HCT116 (cell line): Measurements from ENCODE around the gene RAB30. TPM values are rescaled to one million over a fixed set of nuclear protein-coding genes. Genes with fewer than 3 reads are reported as not detected.
"Not testable (repeated sequence)": the region's sequence is repeated elsewhere in the genome, so short reads cannot be mapped to it uniquely, and the experiment has no call there.

Experiments
- ATAC-seq: fragments of 200-7000 bp; cut with Tn5 transposase; 2 replicates; pipeline ENCODE4 v1.9.1; 2020; ENCODE audit warnings: mild to moderate bottlenecking, moderate library complexity
- BruUV-seq: library from RNA; stranded (reverse); fragments of 400-500 nt; replicated peaks from 2 replicates; lab custom pipeline; 2021; lab: Mats Ljungman, UMichigan
- CTCF ChIA-PET: fragments of 300-600 bp; sonication (Branson Sonifier 250); formaldehyde crosslinking; loops from one replicate; lab custom pipeline; 2021; ENCODE audit warnings: antibody characterized with exemption; lab: Charles Lee
- POLR2A ChIA-PET: fragments of 300-600, 350-600 bp; sonication (Branson Sonifier 250); formaldehyde crosslinking; loops from one replicate; lab custom pipeline; 2021; ENCODE audit warnings: antibody characterized with exemption; lab: Charles Lee
- RAD21 ChIA-PET, 2 experiments: fragments of 300-600 bp; sonication (Branson Sonifier 250); formaldehyde crosslinking; loops; one replicate each; lab custom pipeline; 2023; ENCODE audit warnings: low total read pairs in 2 of 2; ENCODE audit not compliant: uncharacterized antibody in 2 of 2, unreplicated experiment in 2 of 2, low non-redundant PET in 1 of 2; lab: Charles Lee
- DNase-seq: peaks from one replicate; pipeline ENCODE4 v3.0.0-alpha.2; 2010; ENCODE audit warnings: low read depth, low spot score
- H2AFZ ChIP-seq: fragments of 200-600 bp; shearing (Covaris generic), sonication (generic); 2 replicates; pipeline ENCODE4 v1.6.1; 2017; ENCODE audit warnings: low read depth, mixed run types, mixed read lengths, antibody characterized with exemption, low read length; ENCODE audit not compliant: poor library complexity, severe bottlenecking
- H3K27ac ChIP-seq: 2 replicates; pipeline ENCODE4 v1.5.1; 2012; ENCODE audit warnings: low read depth, low read length
- H3K27me3 ChIP-seq: fragments of 200-600 bp; sonication (generic); 2 replicates; pipeline ENCODE4 v1.6.1; 2016; ENCODE audit warnings: mixed run types, low read length, mixed read lengths; ENCODE audit not compliant: insufficient read depth
- H3K36me3 ChIP-seq, 2 experiments: fragments of 200-500 bp in 1 of 2; fragments of 200-600 bp in 1 of 2; sonication (Bioruptor generic) in 1 of 2; sonication (generic) in 1 of 2; 2 replicates each; pipeline versions ENCODE4 v1.5.1 to v1.6.1; 2014 to 2016; ENCODE audit warnings: low read length in 2 of 2, inconsistent platforms in 1 of 2, mixed read lengths in 1 of 2, mixed run types in 1 of 2; ENCODE audit not compliant: insufficient read depth in 2 of 2, control insufficient read depth in 1 of 2
- H3K4me1 ChIP-seq, 2 experiments: fragments of 200-600 bp in 1 of 2; sonication (generic) in 1 of 2; 2 replicates each; pipeline versions ENCODE4 v1.5.1 to v1.6.1; 2012 to 2017; ENCODE audit warnings: low read length in 2 of 2, inconsistent platforms in 1 of 2, mild to moderate bottlenecking in 1 of 2, mixed read lengths in 1 of 2, mixed run types in 1 of 2, moderate library complexity in 1 of 2; ENCODE audit not compliant: insufficient read depth in 2 of 2, control insufficient read depth in 1 of 2
- H3K4me2 ChIP-seq: fragments of 200-600 bp; sonication (generic); 2 replicates; pipeline ENCODE4 v1.6.1; 2017; ENCODE audit warnings: mixed run types, low read length, mixed read lengths
- H3K4me3 ChIP-seq, 2 experiments: fragments of 200-600 bp in 1 of 2; sonication (generic) in 1 of 2; replicated peaks in 1 of 2; 2 replicates each; pipeline ENCODE4 v1.5.1; 2011 to 2016; ENCODE audit warnings: low read length in 2 of 2, control low read depth in 1 of 2, low read depth in 1 of 2, mild to moderate bottlenecking in 1 of 2, mixed read lengths in 1 of 2, mixed run types in 1 of 2
- H3K79me2 ChIP-seq: fragments of 200-600 bp; sonication (generic); 2 replicates; pipeline ENCODE4 v1.6.1; 2017; ENCODE audit warnings: mild to moderate bottlenecking, mixed run types, low read length, moderate library complexity, mixed read lengths; ENCODE audit not compliant: insufficient read depth
- H3K9ac ChIP-seq: fragments of 200-600 bp; sonication (generic); 2 replicates; pipeline ENCODE4 v1.6.1; 2016; ENCODE audit warnings: low read length, mixed read lengths
- H3K9me2 ChIP-seq: fragments of 200-600 bp; sonication (generic), shearing (Covaris generic); 2 replicates; pipeline ENCODE4 v1.6.1; 2017; ENCODE audit warnings: mixed run types, mild to moderate bottlenecking, moderate library complexity; ENCODE audit not compliant: insufficient read depth
- H3K9me3 ChIP-seq, 2 experiments: fragments of 200-500 bp in 1 of 2; fragments of 200-600 bp in 1 of 2; sonication (Bioruptor generic) in 1 of 2; sonication (generic) in 1 of 2; 2 replicates each; pipeline ENCODE4 v1.6.1; 2014 to 2017; ENCODE audit warnings: low read length in 2 of 2, mixed read lengths in 2 of 2, inconsistent platforms in 1 of 2, low read depth in 1 of 2, mild to moderate bottlenecking in 1 of 2, mixed run types in 1 of 2, moderate library complexity in 1 of 2; ENCODE audit not compliant: control insufficient read depth in 1 of 2, insufficient read depth in 1 of 2
- H4K20me1 ChIP-seq: fragments of 200-600 bp; sonication (generic), shearing (Covaris generic); 2 replicates; pipeline ENCODE4 v1.6.1; 2017; ENCODE audit warnings: mixed run types, mild to moderate bottlenecking, moderate library complexity; ENCODE audit not compliant: insufficient read depth
- CTCF ChIP-seq, 3 experiments: fragments of 200-600 bp in 1 of 3; sonication (generic) in 1 of 3; IDR thresholded peaks in 2 of 3; conservative IDR thresholded peaks in 1 of 3; 2 replicates each; pipeline ENCODE4 v1.5.1; 2012 to 2017; ENCODE audit warnings: low read depth in 2 of 3, low read length in 2 of 3, antibody characterized with exemption in 1 of 3, borderline replicate concordance in 1 of 3, control low read depth in 1 of 3, mild to moderate bottlenecking in 1 of 3, mixed read lengths in 1 of 3, mixed run types in 1 of 3, moderate library complexity in 1 of 3; ENCODE audit not compliant: insufficient read depth in 1 of 3
- EGR1 ChIP-seq: IDR thresholded peaks from 2 replicates; pipeline ENCODE4 v1.6.1; 2012; ENCODE audit warnings: low read depth
- ELF1 ChIP-seq: IDR thresholded peaks from 2 replicates; pipeline ENCODE4 v1.6.1; 2012; ENCODE audit warnings: low read depth, borderline replicate concordance
- EZH2 ChIP-seq: fragments of 200-600 bp; sonication (generic); IDR thresholded peaks from 2 replicates; pipeline ENCODE4 v1.6.1; 2017; ENCODE audit warnings: antibody characterized with exemption, mixed run types
- JUND ChIP-seq: IDR thresholded peaks from 2 replicates; pipeline ENCODE4 v1.6.1; 2012
- POLR2A ChIP-seq: IDR thresholded peaks from 2 replicates; pipeline ENCODE4 v1.7.0; 2011; ENCODE audit warnings: borderline replicate concordance; ENCODE audit not compliant: insufficient read depth, insufficient read length; ENCODE audit errors: extremely low read depth
- POLR2AphosphoS5 ChIP-seq: IDR thresholded peaks from 2 replicates; pipeline ENCODE4 v1.6.1; 2011; ENCODE audit warnings: mild to moderate bottlenecking, low read depth, low read length, moderate library complexity
- RAD21 ChIP-seq: IDR thresholded peaks from 2 replicates; pipeline ENCODE4 v1.6.1; 2012; ENCODE audit warnings: low read depth, mild to moderate bottlenecking
- YY1 ChIP-seq: IDR thresholded peaks from 2 replicates; pipeline ENCODE4 v1.6.1; 2011; ENCODE audit warnings: low read length, low read depth, moderate library complexity, mild to moderate bottlenecking; ENCODE audit not compliant: insufficient replicate concordance; ENCODE audit errors: extremely low read depth
- ZFX ChIP-seq: fragments of 450-650 bp; IDR thresholded peaks from 2 replicates; pipeline ENCODE4 v1.6.1; 2017
- ZNF274 ChIP-seq: fragments of 200-500 bp; sonication (Bioruptor generic); IDR thresholded peaks from 2 replicates; pipeline ENCODE4 v1.6.1; 2014; ENCODE audit warnings: mild to moderate bottlenecking, low read depth, low read length, inconsistent platforms
- intact Hi-C: fragments of 100-400 bp; cut with micrococcal nuclease; formaldehyde crosslinking; loops from 2 replicates; pipeline ENCODE4 v1.10.0; 2022
- total RNA-seq: library from RNA; stranded (reverse); gene quantifications from one replicate; pipeline ENCODE4 v1.2.1, GENCODE V29; 2021; ENCODE audit not compliant: unreplicated experiment

RAB30 gene
- total RNA-seq, 1 experiment from 2014 or later: 5.7 TPM

- H3K9ac ChIP-seq, ATAC-seq, H3K4me2 ChIP-seq, CTCF ChIA-PET, H4K20me1 ChIP-seq, RAD21 ChIA-PET, H3K36me3 ChIP-seq, H3K4me3 ChIP-seq, H3K9me2 ChIP-seq, H3K27ac ChIP-seq, H3K27me3 ChIP-seq, BruUV-seq, intact Hi-C loops, H3K4me1 ChIP-seq, H3K9me3 ChIP-seq, DNase-seq, H2AFZ ChIP-seq, POLR2A ChIA-PET, H3K79me2 ChIP-seq: not testable (repeated sequence)
Observed at GRCh38 chr11:82971519-82971946, 100.2 kb downstream of the RAB30 start.

GRCh38 chr11:82970507-82971083 is 101.1 kb downstream of the RAB30 start:
- H2AFZ ChIP-seq, ATAC-seq, H3K9me3 ChIP-seq, H4K20me1 ChIP-seq, H3K79me2 ChIP-seq, H3K27me3 ChIP-seq, DNase-seq, CTCF ChIA-PET, H3K4me2 ChIP-seq, H3K36me3 ChIP-seq, H3K27ac ChIP-seq, H3K9ac ChIP-seq, H3K4me3 ChIP-seq, H3K4me1 ChIP-seq, H3K9me2 ChIP-seq, BruUV-seq, POLR2A ChIA-PET, intact Hi-C loops, RAD21 ChIA-PET: not testable (repeated sequence)

GRCh38 chr11:82969811-82970210 is 101.9 kb downstream of the RAB30 start:
- Histone ChIP-seq H3K9me3 (no peaks in the 10 kb centered on the region), H3K79me2 (no peaks in the 10 kb centered on the region), H3K27ac (no peak overlapping the region), H3K9ac (no peak overlapping the region), H3K36me3 (no peaks in the 10 kb centered on the region), H3K9me2 (no peaks in the 10 kb centered on the region; the same call in 1 of the 2 replicates), H3K4me3 (no peak overlapping the region), H3K27me3 (no peaks in the 10 kb centered on the region), H3K4me2 (no peak overlapping the region), H2AFZ (no peak overlapping the region), H4K20me1 (no peaks in the 10 kb centered on the region), H3K4me1 (no peaks in the 10 kb centered on the region)
- no peak for DNase-seq
- no TSS peak for BruUV-seq
- POLR2A ChIA-PET: no interaction called here
- CTCF ChIA-PET: no interaction called here
- intact Hi-C loops: no loop called here
- RAD21 ChIA-PET: no interaction called here
- no peak for ATAC-seq
- TF ChIP-seq EZH2 (no peak), POLR2AphosphoS5 (no peak), ELF1 (no peak), ZNF274 (no peak), CTCF (IDR thresholded peaks at IDR 0.05 in 2 of 3, conservative IDR thresholded peaks at IDR 0.05 in 1 of 3; ENCODE audit: borderline replicate concordance in 1 of 3, insufficient read depth in 1 of 3, low read depth in 2 of 3, low read length in 2 of 3) (no peak), ZFX (no peak), EGR1 (no peak), RAD21 (no peak), POLR2A (no peak), YY1 (no peak), JUND (no peak)
